ENCODE data around the gene MTHFD1L.
A peak's percentile ranks its signal among the peaks of the same experiment; 100 is the strongest.

MTHFD1L gene

DNA sequence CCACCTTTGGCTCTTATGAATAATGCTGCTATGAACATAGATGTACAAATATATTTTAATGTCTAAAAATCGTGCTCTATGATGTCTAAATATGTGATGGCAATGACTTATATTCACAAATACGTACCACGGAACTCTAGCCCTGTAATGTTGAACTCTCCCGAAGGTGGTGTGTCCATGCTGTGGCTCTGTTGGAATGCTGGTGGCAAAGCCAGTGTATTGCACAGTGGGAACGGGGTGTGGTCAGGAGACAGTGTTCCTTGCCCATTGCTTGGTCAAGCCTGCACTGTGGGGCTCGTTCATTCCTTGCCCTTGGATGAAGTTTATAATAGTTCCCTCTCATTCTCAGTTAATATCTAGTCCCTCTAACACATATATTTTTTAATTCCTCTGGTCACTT is 109.6 kb downstream of the MTHFD1L start:
- no peaks in the 10 kb centered on the region for H3K27me3 ChIP-seq (ENCODE audit: control insufficient read depth in 5 of 5, insufficient read depth in 4 of 5, low read length in 5 of 5)
- H3K4me3 ChIP-seq (ENCODE audit: low read depth in 1 of 5, low read length in 5 of 5) = no peak overlapping the region
- peaks cover 0 to 4% (median 0%) of the 10 kb centered on the region in 5 donors for H3K36me3 ChIP-seq (ENCODE audit: control insufficient read depth in 5 of 5, insufficient read depth in 5 of 5, low read length in 5 of 5)
- H3K27ac ChIP-seq (ENCODE audit: low read depth, low read length) = no peak overlapping the region
- no peak overlapping the region for H3K9ac ChIP-seq (ENCODE audit: low read length in 5 of 5)
- peaks cover 0 to 4% (median 0%) of the 10 kb centered on the region in 5 donors for H3K9me3 ChIP-seq (ENCODE audit: control insufficient read depth in 5 of 5, low read length in 5 of 5)
- peaks cover 0 to 5% (median 0%) of the 10 kb centered on the region in 5 donors for H3K4me1 ChIP-seq (ENCODE audit: control insufficient read depth in 5 of 5, insufficient read depth in 5 of 5, low read length in 5 of 5)

DNA sequence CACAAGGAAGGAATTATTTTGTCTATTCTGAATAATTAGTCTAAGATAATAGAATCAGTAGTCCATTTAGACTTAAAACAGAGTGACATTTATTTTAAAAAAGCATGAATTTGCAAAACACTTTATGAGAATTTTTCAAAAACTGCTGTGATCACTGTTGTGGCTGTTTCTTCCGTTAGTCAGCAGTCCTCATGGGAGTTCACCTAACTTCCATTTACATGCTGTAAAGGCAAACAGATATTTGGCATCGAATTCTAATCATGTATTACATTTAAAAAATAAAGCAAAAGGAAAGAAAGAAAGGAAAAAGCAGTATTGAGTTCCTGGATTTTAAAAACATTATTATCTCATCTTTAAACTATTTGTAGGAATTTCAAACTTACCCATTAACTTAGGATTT is 111.8 kb downstream of the MTHFD1L start:
- peaks cover 0 to 4% (median 0%) of the 10 kb centered on the region in 5 donors for H3K9me3 ChIP-seq (ENCODE audit: control insufficient read depth in 5 of 5, low read length in 5 of 5)
- H3K36me3 ChIP-seq (ENCODE audit: control insufficient read depth in 5 of 5, insufficient read depth in 5 of 5, low read length in 5 of 5) = peaks cover 0 to 4% (median 0%) of the 10 kb centered on the region in 5 donors
- no peak overlapping the region for H3K27ac ChIP-seq (ENCODE audit: low read depth, low read length)
- H3K27me3 ChIP-seq (ENCODE audit: control insufficient read depth in 5 of 5, insufficient read depth in 4 of 5, low read length in 5 of 5) = no peaks in the 10 kb centered on the region
- H3K9ac ChIP-seq (ENCODE audit: low read length in 5 of 5) = no peak overlapping the region
- H3K4me3 ChIP-seq (ENCODE audit: low read depth in 1 of 5, low read length in 5 of 5) = no peak overlapping the region
- peaks cover 0 to 5% (median 3%) of the 10 kb centered on the region in 5 donors for H3K4me1 ChIP-seq (ENCODE audit: control insufficient read depth in 5 of 5, insufficient read depth in 5 of 5, low read length in 5 of 5)

DNA sequence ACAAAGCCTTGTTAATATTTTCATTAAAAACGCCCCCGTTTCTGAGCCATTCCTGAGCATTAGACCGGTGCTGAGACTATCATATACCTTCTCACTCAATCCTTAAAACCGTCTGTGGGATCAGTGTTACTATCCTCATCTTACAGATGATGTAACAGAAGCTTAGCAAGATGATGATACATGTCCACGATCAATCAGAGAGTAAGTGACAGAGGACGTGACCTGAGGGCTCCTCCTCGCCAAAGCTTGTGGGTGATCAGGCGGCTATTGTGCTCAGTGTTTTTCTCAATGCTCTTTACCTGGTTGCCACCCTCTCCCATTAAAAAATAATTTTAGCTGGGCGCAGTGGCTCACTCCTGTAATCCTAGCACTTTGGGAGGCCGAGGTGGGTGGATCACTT is 113.1 kb downstream of the MTHFD1L start:
- Histone ChIP-seq H3K36me3 (ENCODE audit: control insufficient read depth in 5 of 5, insufficient read depth in 5 of 5, low read length in 5 of 5) (no peaks in the 10 kb centered on the region), H3K27ac (ENCODE audit: low read depth, low read length) (no peak overlapping the region), H3K27me3 (ENCODE audit: control insufficient read depth in 5 of 5, insufficient read depth in 4 of 5, low read length in 5 of 5) (no peaks in the 10 kb centered on the region), H3K9ac (ENCODE audit: low read length in 5 of 5) (no peak overlapping the region), H3K4me3 (ENCODE audit: low read depth in 1 of 5, low read length in 5 of 5) (no peak overlapping the region), H3K9me3 (ENCODE audit: control insufficient read depth in 5 of 5, low read length in 5 of 5) (peaks cover 0 to 4% (median 0%) of the 10 kb centered on the region in 5 donors), H3K4me1 (ENCODE audit: control insufficient read depth in 5 of 5, insufficient read depth in 5 of 5, low read length in 5 of 5) (peaks cover 0 to 5% (median 0%) of the 10 kb centered on the region in 5 donors)

DNA sequence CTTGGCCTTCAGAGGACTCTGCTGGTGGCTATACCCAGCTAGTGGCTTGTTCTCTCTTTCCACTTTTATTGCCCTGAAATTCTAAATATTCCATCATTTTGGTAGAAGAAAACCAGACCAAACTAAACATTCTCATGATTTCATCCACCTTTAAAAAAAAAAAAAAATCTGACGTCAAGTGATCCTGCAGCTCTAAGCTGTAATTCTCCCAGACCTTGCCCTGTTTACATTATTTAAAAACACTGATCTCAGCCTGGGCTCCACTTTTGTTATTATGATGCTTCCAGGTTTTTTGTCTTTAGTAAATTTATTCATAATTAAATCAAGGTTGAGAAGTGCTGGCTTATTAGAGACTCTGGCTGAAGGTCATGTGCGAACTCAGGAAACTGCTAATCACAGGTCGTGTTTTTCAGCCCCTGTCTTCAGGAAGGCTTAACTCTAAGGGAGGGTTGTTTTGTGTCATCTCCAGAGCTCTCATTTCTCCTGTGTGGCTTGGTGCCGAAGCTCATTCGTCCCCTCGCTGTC is 114.4 kb downstream of the MTHFD1L start:
- peaks cover 0 to 5% (median 0%) of the 10 kb centered on the region in 5 donors for H3K4me1 ChIP-seq (ENCODE audit: control insufficient read depth in 5 of 5, insufficient read depth in 5 of 5, low read length in 5 of 5)
- H3K27ac ChIP-seq (ENCODE audit: low read depth, low read length) = no peak overlapping the region

DNA sequence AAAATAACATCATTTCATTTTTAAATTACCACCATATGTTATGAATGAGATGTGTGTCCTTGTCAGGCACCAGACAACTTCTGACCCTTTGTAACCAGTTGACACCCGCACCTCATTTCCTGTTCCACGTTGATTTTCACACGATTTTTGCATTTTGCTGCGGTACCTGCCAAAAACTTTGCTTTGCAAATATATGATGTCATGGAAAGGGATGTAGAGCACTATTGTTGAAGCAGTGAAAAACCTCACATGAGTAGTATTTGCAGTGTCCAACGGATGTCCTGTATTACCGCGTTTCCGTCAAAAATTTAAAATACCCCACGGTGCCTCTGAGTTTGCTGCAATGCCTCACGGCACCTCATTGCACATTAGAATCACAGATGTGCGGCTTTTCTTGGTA is 115.6 kb downstream of the MTHFD1L start:
- H3K27ac ChIP-seq (ENCODE audit: low read depth, low read length) = no peak overlapping the region
- H3K27me3 ChIP-seq (ENCODE audit: control insufficient read depth in 5 of 5, insufficient read depth in 4 of 5, low read length in 5 of 5) = no peaks in the 10 kb centered on the region
- H3K36me3 ChIP-seq (ENCODE audit: control insufficient read depth in 5 of 5, insufficient read depth in 5 of 5, low read length in 5 of 5) = no peaks in the 10 kb centered on the region
- H3K4me3 ChIP-seq (ENCODE audit: low read depth in 1 of 5, low read length in 5 of 5) = no peak overlapping the region
- H3K9ac ChIP-seq (ENCODE audit: low read length in 5 of 5) = no peak overlapping the region
- H3K9me3 ChIP-seq (ENCODE audit: control insufficient read depth in 5 of 5, low read length in 5 of 5) = no peaks in the 10 kb centered on the region
- peaks cover 0 to 5% (median 0%) of the 10 kb centered on the region in 5 donors for H3K4me1 ChIP-seq (ENCODE audit: control insufficient read depth in 5 of 5, insufficient read depth in 5 of 5, low read length in 5 of 5)

More for the DNA sequence above, 114.4 kb downstream of the MTHFD1L start:
- H3K9ac ChIP-seq (ENCODE audit: low read length in 5 of 5) = no peak overlapping the region
- no peaks in the 10 kb centered on the region for H3K9me3 ChIP-seq (ENCODE audit: control insufficient read depth in 5 of 5, low read length in 5 of 5)
- H3K4me3 ChIP-seq (ENCODE audit: low read depth in 1 of 5, low read length in 5 of 5) = no peak overlapping the region
- no peaks in the 10 kb centered on the region for H3K36me3 ChIP-seq (ENCODE audit: control insufficient read depth in 5 of 5, insufficient read depth in 5 of 5, low read length in 5 of 5)
- no peaks in the 10 kb centered on the region for H3K27me3 ChIP-seq (ENCODE audit: control insufficient read depth in 5 of 5, insufficient read depth in 4 of 5, low read length in 5 of 5)

DNA sequence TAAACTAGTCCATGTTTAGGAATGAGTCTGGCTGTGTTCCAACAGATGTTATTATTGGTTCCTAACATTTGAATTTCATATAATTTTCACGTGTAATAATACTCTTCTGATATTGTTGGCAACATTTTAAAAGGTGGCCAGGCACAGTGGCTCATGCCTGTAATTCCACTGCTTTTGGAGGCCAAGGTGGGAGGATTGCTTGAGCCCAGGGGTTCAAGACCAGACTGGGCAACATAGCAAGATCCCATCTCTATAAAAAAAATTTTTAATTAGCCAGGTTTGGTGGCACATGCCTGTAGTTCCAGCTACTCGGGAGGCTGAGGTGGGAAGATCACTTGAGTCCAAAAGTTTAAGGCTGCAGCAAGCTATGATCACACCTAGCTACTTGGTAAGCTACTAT is 116.2 kb downstream of the MTHFD1L start:
- H3K4me1 ChIP-seq (ENCODE audit: control insufficient read depth in 5 of 5, insufficient read depth in 5 of 5, low read length in 5 of 5) = peaks cover 0 to 5% (median 2%) of the 10 kb centered on the region in 5 donors
- no peaks in the 10 kb centered on the region for H3K36me3 ChIP-seq (ENCODE audit: control insufficient read depth in 5 of 5, insufficient read depth in 5 of 5, low read length in 5 of 5)
- no peaks in the 10 kb centered on the region for H3K9me3 ChIP-seq (ENCODE audit: control insufficient read depth in 5 of 5, low read length in 5 of 5)
- H3K27ac ChIP-seq (ENCODE audit: low read depth, low read length) = no peak overlapping the region
- H3K4me3 ChIP-seq (ENCODE audit: low read depth in 1 of 5, low read length in 5 of 5) = no peak overlapping the region
- H3K9ac ChIP-seq (ENCODE audit: low read length in 5 of 5) = no peak overlapping the region
- H3K27me3 ChIP-seq (ENCODE audit: control insufficient read depth in 5 of 5, insufficient read depth in 4 of 5, low read length in 5 of 5) = no peaks in the 10 kb centered on the region

DNA sequence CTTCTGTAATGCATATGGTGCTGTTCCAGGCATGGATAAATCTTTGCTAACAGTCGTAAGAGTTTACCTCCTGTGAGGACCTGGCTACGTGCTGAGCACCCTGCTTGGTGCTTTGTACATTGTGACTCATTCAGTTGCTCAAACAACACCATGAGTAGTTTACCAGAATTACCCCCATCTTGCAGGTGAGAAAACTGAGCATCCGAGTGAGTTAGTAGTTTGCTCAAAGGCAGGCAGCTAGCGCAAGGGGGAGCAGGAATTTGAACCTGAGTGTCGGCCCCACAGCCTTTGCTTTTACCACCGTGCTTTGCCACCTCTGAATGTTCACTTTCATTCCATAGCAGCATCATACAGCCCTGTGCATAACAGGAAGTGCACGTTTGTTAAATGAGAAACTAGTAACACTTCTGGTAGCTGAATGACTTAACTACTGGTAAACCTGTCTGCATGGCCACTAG is 121.9 kb downstream of the MTHFD1L start:
- no peaks in the 10 kb centered on the region for H3K27me3 ChIP-seq (ENCODE audit: control insufficient read depth in 5 of 5, insufficient read depth in 4 of 5, low read length in 5 of 5)
- peaks cover 0 to 5% (median 0%) of the 10 kb centered on the region in 5 donors for H3K4me1 ChIP-seq (ENCODE audit: control insufficient read depth in 5 of 5, insufficient read depth in 5 of 5, low read length in 5 of 5)
- no peak overlapping the region for H3K27ac ChIP-seq (ENCODE audit: low read depth, low read length)
- H3K4me3 ChIP-seq (ENCODE audit: low read depth in 1 of 5, low read length in 5 of 5) = no peak overlapping the region
- H3K9me3 ChIP-seq (ENCODE audit: control insufficient read depth in 5 of 5, low read length in 5 of 5) = no peaks in the 10 kb centered on the region
- no peaks in the 10 kb centered on the region for H3K36me3 ChIP-seq (ENCODE audit: control insufficient read depth in 5 of 5, insufficient read depth in 5 of 5, low read length in 5 of 5)
- H3K9ac ChIP-seq (ENCODE audit: low read length in 5 of 5) = peak overlapping the region in 1 of 5 donors; percentile 13

DNA sequence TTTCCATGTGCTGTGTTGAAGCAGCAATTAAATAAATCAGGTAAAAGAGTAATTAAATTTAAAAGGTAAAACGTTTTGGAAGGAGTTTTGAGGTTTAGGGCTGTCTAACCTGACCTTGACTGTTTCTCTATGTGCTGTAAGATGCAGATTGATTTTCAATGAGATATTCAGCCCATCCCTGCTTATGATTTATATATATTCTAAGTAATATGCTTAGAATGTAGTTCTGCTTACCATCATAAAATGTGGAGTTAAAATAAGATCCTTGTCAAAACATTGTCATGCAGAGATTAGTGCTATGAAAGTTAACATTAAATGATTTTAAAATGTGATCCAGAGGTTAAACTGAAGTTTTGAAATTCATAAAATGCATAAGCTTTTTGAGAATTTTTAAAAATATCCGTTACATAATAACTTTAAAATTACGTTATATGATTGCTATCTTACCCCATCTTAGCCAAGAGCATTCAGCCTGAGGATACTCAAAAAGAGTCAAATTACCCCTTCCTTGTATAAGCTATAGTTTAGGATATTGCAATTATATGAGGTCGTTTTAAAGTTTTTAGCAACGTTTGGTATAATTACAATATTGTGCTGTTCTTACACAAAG is 122.5 kb downstream of the MTHFD1L start:
- Histone ChIP-seq H3K27ac (ENCODE audit: low read depth, low read length) (no peak overlapping the region), H3K27me3 (ENCODE audit: control insufficient read depth in 5 of 5, insufficient read depth in 4 of 5, low read length in 5 of 5) (no peaks in the 10 kb centered on the region), H3K9ac (ENCODE audit: low read length in 5 of 5) (peak overlapping the region in 1 of 5 donors; percentile 13), H3K4me1 (ENCODE audit: control insufficient read depth in 5 of 5, insufficient read depth in 5 of 5, low read length in 5 of 5) (peaks cover 0 to 5% (median 0%) of the 10 kb centered on the region in 5 donors), H3K36me3 (ENCODE audit: control insufficient read depth in 5 of 5, insufficient read depth in 5 of 5, low read length in 5 of 5) (no peaks in the 10 kb centered on the region), H3K9me3 (ENCODE audit: control insufficient read depth in 5 of 5, low read length in 5 of 5) (no peaks in the 10 kb centered on the region), H3K4me3 (ENCODE audit: low read depth in 1 of 5, low read length in 5 of 5) (no peak overlapping the region)

DNA sequence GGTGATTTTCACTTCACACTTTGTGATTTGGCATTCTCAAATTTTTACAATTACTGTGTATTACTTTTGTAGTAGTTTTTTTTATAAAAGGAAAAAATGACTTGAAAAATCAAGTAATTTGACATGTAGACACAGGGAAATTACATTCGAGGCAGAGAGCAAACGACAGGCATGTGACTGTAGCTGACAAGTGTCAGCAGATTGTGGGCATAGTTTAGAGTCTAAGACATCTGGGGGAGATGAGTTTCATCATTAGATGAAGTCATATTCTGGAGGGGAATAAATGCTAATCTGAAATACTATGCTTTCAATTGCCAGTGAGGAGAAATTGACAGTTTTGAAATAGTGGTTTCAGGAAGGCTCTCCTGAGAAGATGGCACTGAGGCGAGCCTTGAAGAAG is 126.0 kb downstream of the MTHFD1L start:
- Histone ChIP-seq H3K27me3 (ENCODE audit: control insufficient read depth in 5 of 5, insufficient read depth in 4 of 5, low read length in 5 of 5) (no peaks in the 10 kb centered on the region), H3K4me3 (ENCODE audit: low read depth in 1 of 5, low read length in 5 of 5) (no peak overlapping the region), H3K9me3 (ENCODE audit: control insufficient read depth in 5 of 5, low read length in 5 of 5) (peaks cover 0 to 3% (median 0%) of the 10 kb centered on the region in 5 donors), H3K9ac (ENCODE audit: low read length in 5 of 5) (no peak overlapping the region), H3K36me3 (ENCODE audit: control insufficient read depth in 5 of 5, insufficient read depth in 5 of 5, low read length in 5 of 5) (no peaks in the 10 kb centered on the region), H3K4me1 (ENCODE audit: control insufficient read depth in 5 of 5, insufficient read depth in 5 of 5, low read length in 5 of 5) (no peaks in the 10 kb centered on the region), H3K27ac (ENCODE audit: low read depth, low read length) (no peak overlapping the region)

DNA sequence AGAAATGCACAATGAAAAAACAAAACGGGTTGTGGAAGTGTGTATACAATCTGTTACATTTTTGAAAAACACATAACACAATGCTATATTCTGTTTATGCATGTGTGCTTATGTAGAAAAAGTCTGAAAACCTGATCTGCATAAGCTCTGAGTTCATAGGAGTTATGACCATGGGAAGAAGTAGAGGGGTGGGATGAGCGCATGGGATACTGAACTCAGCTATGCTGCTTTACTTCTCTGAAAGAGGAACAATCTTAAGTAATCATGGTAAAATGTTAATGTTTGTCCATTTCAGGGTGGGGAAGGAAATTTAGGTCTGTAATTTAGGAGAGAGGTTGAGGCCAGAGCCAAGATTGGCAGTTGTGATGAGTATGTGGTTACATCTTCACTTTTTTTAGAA is 126.8 kb downstream of the MTHFD1L start:
- no peak overlapping the region for H3K9ac ChIP-seq (ENCODE audit: low read length in 5 of 5)
- H3K27ac ChIP-seq (ENCODE audit: low read depth, low read length) = no peak overlapping the region
- H3K36me3 ChIP-seq (ENCODE audit: control insufficient read depth in 5 of 5, insufficient read depth in 5 of 5, low read length in 5 of 5) = no peaks in the 10 kb centered on the region
- no peaks in the 10 kb centered on the region for H3K27me3 ChIP-seq (ENCODE audit: control insufficient read depth in 5 of 5, insufficient read depth in 4 of 5, low read length in 5 of 5)
- H3K9me3 ChIP-seq (ENCODE audit: control insufficient read depth in 5 of 5, low read length in 5 of 5) = peaks cover 0 to 3% (median 0%) of the 10 kb centered on the region in 5 donors
- no peak overlapping the region for H3K4me3 ChIP-seq (ENCODE audit: low read depth in 1 of 5, low read length in 5 of 5)
- H3K4me1 ChIP-seq (ENCODE audit: control insufficient read depth in 5 of 5, insufficient read depth in 5 of 5, low read length in 5 of 5) = no peaks in the 10 kb centered on the region

Measured in subcutaneous abdominal adipose tissue (tissue), 5 donors.